Lower leg skin (tissue), 3 donors: Measurements from ENCODE around the gene CARS1.

Experiments
- POLR2A ChIP-seq, 2 donors: fragments of 450-650 bp; IDR thresholded peaks; one replicate each; pipeline ENCODE4 v1.6.1; 2016 to 2017; ENCODE audit warnings: antibody characterized with exemption in 2 of 2, mild to moderate bottlenecking in 1 of 2, moderate library complexity in 1 of 2
- TF ChIP-seq, protein P1 (sequence below), 3 donors: fragments of 450-650 bp; IDR thresholded peaks; one replicate each; pipeline ENCODE4 v1.5.1; 2016; ENCODE audit warnings: antibody characterized with exemption in 3 of 3, mild to moderate bottlenecking in 3 of 3, moderate library complexity in 2 of 3

DNA sequence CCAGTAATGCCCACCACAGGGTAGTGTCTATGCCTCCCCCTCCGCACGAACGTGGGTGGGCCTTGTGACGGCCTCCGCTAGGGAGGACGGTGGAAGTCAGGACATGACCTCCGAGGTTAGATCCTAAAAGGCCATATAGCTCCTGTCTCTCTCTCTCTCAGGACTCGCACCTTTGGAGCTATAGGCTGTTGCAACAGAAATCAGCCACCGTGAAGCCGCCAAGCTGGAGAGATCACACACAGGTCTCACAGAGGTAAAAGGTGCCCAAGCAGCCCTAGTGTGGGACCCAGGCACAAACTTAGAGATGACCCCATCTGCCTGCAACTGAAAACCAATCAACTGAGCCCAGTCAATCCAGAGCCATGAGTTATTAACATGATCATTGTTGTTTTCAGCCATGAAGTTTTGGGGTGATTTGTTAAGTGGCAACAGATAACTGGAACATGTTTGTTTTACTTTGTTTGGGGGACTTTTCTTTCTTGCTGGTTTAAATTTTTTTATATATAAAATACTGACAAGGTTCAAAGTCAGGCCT, 57.7 kb downstream of the CARS1 start:
- no peak for TF ChIP-seq POLR2A (IDR thresholded peaks at IDR 0.05)
- TF ChIP-seq, protein P1, sequence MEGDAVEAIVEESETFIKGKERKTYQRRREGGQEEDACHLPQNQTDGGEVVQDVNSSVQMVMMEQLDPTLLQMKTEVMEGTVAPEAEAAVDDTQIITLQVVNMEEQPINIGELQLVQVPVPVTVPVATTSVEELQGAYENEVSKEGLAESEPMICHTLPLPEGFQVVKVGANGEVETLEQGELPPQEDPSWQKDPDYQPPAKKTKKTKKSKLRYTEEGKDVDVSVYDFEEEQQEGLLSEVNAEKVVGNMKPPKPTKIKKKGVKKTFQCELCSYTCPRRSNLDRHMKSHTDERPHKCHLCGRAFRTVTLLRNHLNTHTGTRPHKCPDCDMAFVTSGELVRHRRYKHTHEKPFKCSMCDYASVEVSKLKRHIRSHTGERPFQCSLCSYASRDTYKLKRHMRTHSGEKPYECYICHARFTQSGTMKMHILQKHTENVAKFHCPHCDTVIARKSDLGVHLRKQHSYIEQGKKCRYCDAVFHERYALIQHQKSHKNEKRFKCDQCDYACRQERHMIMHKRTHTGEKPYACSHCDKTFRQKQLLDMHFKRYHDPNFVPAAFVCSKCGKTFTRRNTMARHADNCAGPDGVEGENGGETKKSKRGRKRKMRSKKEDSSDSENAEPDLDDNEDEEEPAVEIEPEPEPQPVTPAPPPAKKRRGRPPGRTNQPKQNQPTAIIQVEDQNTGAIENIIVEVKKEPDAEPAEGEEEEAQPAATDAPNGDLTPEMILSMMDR (IDR thresholded peaks at IDR 0.05), result no peak
